SK-N-SH (cell line): Measurements from ENCODE around the gene CEP44. TPM values are rescaled to one million over a fixed set of nuclear protein-coding genes. Genes with fewer than 3 reads are reported as not detected.

ENCODE experiments used
- CTCF ChIA-PET: fragments of 300-600, 350-600 bp; formaldehyde crosslinking; extraction: SDS; loops from one replicate; lab custom pipeline; 2021; lab: Yijun Ruan, JAX
- POLR2A ChIA-PET: fragments of 350-600 bp; sonication (Branson Sonifier 250); formaldehyde crosslinking; extraction: SDS; loops from one replicate; lab custom pipeline; 2020; ENCODE audit warnings: antibody characterized with exemption, inconsistent platforms; lab: Yijun Ruan, JAX
- DNase-seq: peaks from one replicate; pipeline ENCODE4 v3.0.0; 2012
- H2AFZ ChIP-seq: fragments of 200-600 bp; sonication (generic); 2 replicates; pipeline ENCODE4 v1.8.1; 2016; ENCODE audit warnings: antibody characterized with exemption, mild to moderate bottlenecking, low read depth
- H3F3A ChIP-seq: fragments of 200-600 bp; sonication (generic); replicated peaks from 2 replicates; pipeline ENCODE3; 2016; ENCODE audit warnings: antibody characterized with exemption, mild to moderate bottlenecking; ENCODE audit not compliant: insufficient read depth
- H3K27ac ChIP-seq, 2 experiments: fragments of 200-500 bp in 1 of 2; fragments of 200-600 bp in 1 of 2; sonication (Bioruptor generic) in 1 of 2; sonication (generic), shearing (Covaris generic) in 1 of 2; 2 replicates each; pipeline versions ENCODE4 v1.5.1 to v1.6.1; 2014 to 2016; ENCODE audit warnings: low read depth in 2 of 2, inconsistent platforms in 1 of 2, low read length in 1 of 2, mild to moderate bottlenecking in 1 of 2, mixed read lengths in 1 of 2
- H3K27me3 ChIP-seq: fragments of 200-600 bp; sonication (generic), shearing (Covaris generic); 2 replicates; pipeline ENCODE4 v1.6.1; 2016; ENCODE audit warnings: mixed run types; ENCODE audit not compliant: insufficient read depth
- H3K36me3 ChIP-seq, 2 experiments: fragments of 200-500 bp in 1 of 2; fragments of 200-600 bp in 1 of 2; sonication (Bioruptor generic) in 1 of 2; sonication (generic) in 1 of 2; replicated peaks in 1 of 2; 2 replicates each; pipeline versions ENCODE3 to v1.5.1; 2014 to 2016; ENCODE audit warnings: low read length in 1 of 2, mild to moderate bottlenecking in 1 of 2; ENCODE audit not compliant: insufficient read depth in 2 of 2, control insufficient read depth in 1 of 2
- H3K4me1 ChIP-seq, 2 experiments: fragments of 200-500 bp in 1 of 2; fragments of 200-600 bp in 1 of 2; sonication (Bioruptor generic) in 1 of 2; sonication (generic), shearing (Covaris generic) in 1 of 2; 2 replicates each; pipeline versions ENCODE4 v1.5.1 to v1.6.1; 2014 to 2016; ENCODE audit warnings: low read depth in 1 of 2, low read length in 1 of 2, mixed run types in 1 of 2; ENCODE audit not compliant: insufficient read depth in 2 of 2, control insufficient read depth in 1 of 2
- H3K4me2 ChIP-seq: fragments of 200-600 bp; sonication (generic), shearing (Covaris generic); 2 replicates; pipeline ENCODE4 v1.6.1; 2017; ENCODE audit warnings: mixed run types
- H3K4me3 ChIP-seq, 2 experiments: fragments of 200-500 bp in 1 of 2; fragments of 200-600 bp in 1 of 2; sonication (Bioruptor generic) in 1 of 2; sonication (generic), shearing (Covaris generic) in 1 of 2; 2 replicates each; pipeline versions ENCODE4 v1.5.1 to v1.8.1; 2014 to 2016; ENCODE audit warnings: low read depth in 2 of 2, inconsistent platforms in 1 of 2, low read length in 1 of 2, mild to moderate bottlenecking in 1 of 2, mixed read lengths in 1 of 2, moderate library complexity in 1 of 2
- H3K79me2 ChIP-seq: fragments of 200-600 bp; sonication (generic); 2 replicates; pipeline ENCODE4 v1.8.1; 2017; ENCODE audit warnings: mild to moderate bottlenecking; ENCODE audit not compliant: insufficient read depth
- H3K9ac ChIP-seq: fragments of 200-600 bp; sonication (generic); 2 replicates; pipeline ENCODE4 v1.6.1; 2017; ENCODE audit warnings: mixed run types
- H3K9me2 ChIP-seq: fragments of 200-600 bp; sonication (generic); 2 replicates; pipeline ENCODE4 v1.6.1; 2017; ENCODE audit warnings: mixed run types
- H3K9me3 ChIP-seq: fragments of 200-600 bp; sonication (generic); 2 replicates; pipeline ENCODE4 v1.6.1; 2017; ENCODE audit warnings: mixed run types, mild to moderate bottlenecking, moderate library complexity
- H4K20me1 ChIP-seq: fragments of 200-600 bp; sonication (generic); 2 replicates; pipeline ENCODE4 v1.6.1; 2017; ENCODE audit warnings: mild to moderate bottlenecking, mixed run types; ENCODE audit not compliant: insufficient read depth
- EZH2phosphoT487 ChIP-seq: fragments of 200-600 bp; sonication (generic); IDR thresholded peaks from 2 replicates; pipeline ENCODE4 v1.6.1; 2017; ENCODE audit warnings: low read depth, mixed run types, mild to moderate bottlenecking, antibody characterized with exemption, moderate library complexity, borderline replicate concordance
- MEF2A ChIP-seq: IDR thresholded peaks from 2 replicates; pipeline ENCODE4 v1.4.0; 2012; ENCODE audit warnings: low read depth, borderline replicate concordance
- MXI1 ChIP-seq: IDR thresholded peaks from 2 replicates; pipeline ENCODE4 v1.6.1; 2012; ENCODE audit warnings: mild to moderate bottlenecking, low read depth, low read length, improper control_type of control experiment
- NRF1 ChIP-seq: IDR thresholded peaks from 2 replicates; pipeline ENCODE4 v1.6.1; 2012; ENCODE audit warnings: low read depth, mild to moderate bottlenecking, low read length
- RAD21 ChIP-seq: IDR thresholded peaks from 2 replicates; pipeline ENCODE4 v1.6.1; 2012; ENCODE audit warnings: mild to moderate bottlenecking, low read length
- RFX5 ChIP-seq: IDR thresholded peaks from 2 replicates; pipeline ENCODE4 v1.6.1; 2012; ENCODE audit warnings: mild to moderate bottlenecking, improper control_type of control experiment, low read length
- SMC3 ChIP-seq: IDR thresholded peaks from 2 replicates; pipeline ENCODE4 v1.6.1; 2012; ENCODE audit warnings: low read depth, low read length, improper control_type of control experiment
- WGBS: methylation state at CpG from one replicate; pipeline ENCODE4 v1.1.6; 2017; ENCODE audit warnings: low lambda C conversion rate; 5-methylcytosine and 5-hydroxymethylcytosine counted together
- polyA plus RNA-seq, 3 experiments: library from polyadenylated mRNA; depleted of rRNA; stranded (reverse); fragments of >200 nt; gene quantifications; 2 replicates each; pipeline ENCODE4 v1.2.3, GENCODE V29; 2012
- TF ChIP-seq, protein P1 (sequence below): IDR thresholded peaks from 2 replicates; pipeline ENCODE4 v1.4.0; 2012; ENCODE audit warnings: low read depth, borderline replicate concordance

The CEP44 gene
- polyA plus RNA-seq, 1 of the 3 experiments (the other 2 are of a cell fraction), result 3.8 TPM

DNA sequence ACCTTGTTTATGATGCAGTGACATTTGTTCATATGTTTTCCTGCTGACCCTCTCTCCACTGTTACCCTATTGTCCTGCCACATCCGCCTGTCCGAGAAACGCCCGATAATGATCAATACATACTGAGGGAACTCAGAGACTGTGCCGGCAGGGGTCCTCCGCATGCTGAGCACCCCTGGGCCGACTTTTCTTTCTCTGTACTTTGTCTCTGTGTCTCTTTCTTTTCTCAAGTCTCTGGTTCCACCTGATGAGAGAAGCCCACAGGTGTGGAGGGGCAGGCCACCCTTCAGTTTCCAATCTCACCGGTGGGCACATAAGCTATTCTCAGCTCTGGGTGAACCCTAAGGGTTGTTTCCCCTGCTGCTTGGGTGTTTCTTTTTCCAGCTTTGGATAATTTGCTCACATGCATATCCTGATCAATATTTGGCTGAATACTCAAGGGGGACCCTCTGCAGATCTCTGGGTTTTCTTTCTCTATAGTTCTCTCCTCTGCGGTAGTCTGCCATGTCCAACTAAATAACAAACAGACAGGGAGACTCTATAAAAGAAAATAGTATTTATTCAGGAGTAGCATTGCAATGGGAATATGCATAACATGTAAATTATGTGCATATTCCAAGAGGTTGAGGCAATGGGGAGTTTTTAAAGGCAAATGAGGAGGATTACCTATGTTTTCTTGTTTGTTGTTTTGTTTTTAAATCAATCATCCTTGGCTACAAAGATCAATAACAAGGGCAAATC, 97.2 kb downstream of the CEP44 start:
- Histone ChIP-seq H3K9me2 (no peaks in the 10 kb centered on the region), H3K9ac (no peak overlapping the region), H3K27ac (no peak overlapping the region), H3F3A (no peaks in the 10 kb centered on the region), H3K9me3 (no peaks in the 10 kb centered on the region), H3K4me1 (no peaks in the 10 kb centered on the region; a peak in 1 of 4 replicates), H4K20me1 (no peaks in the 10 kb centered on the region), H3K4me2 (no peak overlapping the region), H2AFZ (no peak overlapping the region), H3K27me3 (no peaks in the 10 kb centered on the region; the same call in 1 of the 2 replicates), H3K36me3 (no peaks in the 10 kb centered on the region), H3K4me3 (no peak overlapping the region), H3K79me2 (no peaks in the 10 kb centered on the region)
- TF ChIP-seq EZH2phosphoT487 (no peak), MEF2A (no peak), RAD21 (no peak)
- TF ChIP-seq, protein P1, sequence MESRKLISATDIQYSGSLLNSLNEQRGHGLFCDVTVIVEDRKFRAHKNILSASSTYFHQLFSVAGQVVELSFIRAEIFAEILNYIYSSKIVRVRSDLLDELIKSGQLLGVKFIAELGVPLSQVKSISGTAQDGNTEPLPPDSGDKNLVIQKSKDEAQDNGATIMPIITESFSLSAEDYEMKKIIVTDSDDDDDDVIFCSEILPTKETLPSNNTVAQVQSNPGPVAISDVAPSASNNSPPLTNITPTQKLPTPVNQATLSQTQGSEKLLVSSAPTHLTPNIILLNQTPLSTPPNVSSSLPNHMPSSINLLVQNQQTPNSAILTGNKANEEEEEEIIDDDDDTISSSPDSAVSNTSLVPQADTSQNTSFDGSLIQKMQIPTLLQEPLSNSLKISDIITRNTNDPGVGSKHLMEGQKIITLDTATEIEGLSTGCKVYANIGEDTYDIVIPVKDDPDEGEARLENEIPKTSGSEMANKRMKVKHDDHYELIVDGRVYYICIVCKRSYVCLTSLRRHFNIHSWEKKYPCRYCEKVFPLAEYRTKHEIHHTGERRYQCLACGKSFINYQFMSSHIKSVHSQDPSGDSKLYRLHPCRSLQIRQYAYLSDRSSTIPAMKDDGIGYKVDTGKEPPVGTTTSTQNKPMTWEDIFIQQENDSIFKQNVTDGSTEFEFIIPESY, result no peak
- WGBS, result 62% methylated on average over 9 of the region's 9 CpGs
- ChIA-PET POLR2A (no interaction called here), CTCF (no interaction called here)
- no peak for DNase-seq

- Histone ChIP-seq H4K20me1 (no peaks in the 10 kb centered on the region), H3K4me2 (no peak overlapping the region), H3K9me2 (no peaks in the 10 kb centered on the region), H3K4me3 (no peak overlapping the region), H3F3A (no peaks in the 10 kb centered on the region), H3K79me2 (no peaks in the 10 kb centered on the region)
- ChIA-PET CTCF (no interaction called here), POLR2A (no interaction called here)
- TF ChIP-seq RAD21 (no peak), NRF1 (no peak), SMC3 (no peak), RFX5 (no peak), MXI1 (no peak)
- TF ChIP-seq, all 33 proteins: peak for 0
- no peak for DNase-seq
- no peak overlapping the region for H3K27ac ChIP-seq
- WGBS, result 33% methylated on average over 1 of the region's 1 CpG
- no peaks in the 10 kb centered on the region for H3K36me3 ChIP-seq
- H3K9ac ChIP-seq, result no peak overlapping the region
- H3K27me3 ChIP-seq, result no peaks in the 10 kb centered on the region; the same call in 1 of the 2 replicates
- H3K9me3 ChIP-seq, result no peaks in the 10 kb centered on the region
- H2AFZ ChIP-seq, result no peak overlapping the region
- H3K4me1 ChIP-seq, result no peaks in the 10 kb centered on the region; a peak in 1 of 4 replicates
Observed at GRCh38 chr4:174381440-174381800, 97.7 kb downstream of the CEP44 start.

Other genes starting within 250 kb of the CEP44 start
- 16.0 and 21.4 TPM in 2 replicates for gene FBXO8, start 244 bp upstream of the CEP44 start, polyA plus RNA-seq (2012; rRNA removed)
- not detected in 2 replicates for gene HPGD, start 238.6 kb downstream of the CEP44 start, polyA plus RNA-seq (2012; rRNA removed)